ENCODE measurements around the gene DHX32.
"Not testable (repeated sequence)": the region's sequence is repeated elsewhere in the genome, so short reads cannot be mapped to it uniquely, and the experiment has no call there.

DHX32 gene

GRCh38 chr10:125895130-125896087, 14.3 kb upstream of the DHX32 start:
- peak; percentile 11 for DNase-seq

GRCh38 chr10:125894176-125894575, 13.1 kb upstream of the DHX32 start:
- not testable (repeated sequence) for DNase-seq

- DNase-seq = not testable (repeated sequence)
These were observed 11.3 kb upstream of the DHX32 start for GRCh38 chr10:125892402-125892801.

GRCh38 chr10:125889441-125889840, 8.3 kb upstream of the DHX32 start:
- DNase-seq = not testable (repeated sequence)

GRCh38 chr10:125886914-125887512, 5.9 kb upstream of the DHX32 start:
- DNase-seq = no peak

GRCh38 chr10:125883211-125883610, 2.1 kb upstream of the DHX32 start:
- no peak for DNase-seq

- no peak for DNase-seq
These were observed 1.5 kb upstream of the DHX32 start for GRCh38 chr10:125882596-125882995.

- no peak for DNase-seq
These were observed 373 bp downstream of the DHX32 start for GRCh38 chr10:125880719-125881118.

GRCh38 chr10:125878957-125879835, 1.9 kb downstream of the DHX32 start:
- DNase-seq = peak; percentile 11

- no peak for DNase-seq
These were observed 9.8 kb downstream of the DHX32 start for GRCh38 chr10:125871338-125871737.

GRCh38 chr10:125868372-125868975, 12.6 kb downstream of the DHX32 start:
- DNase-seq = no peak

- DNase-seq = no peak
These were observed 14.6 kb downstream of the DHX32 start for GRCh38 chr10:125866421-125867029.

- no peak for DNase-seq
These were observed 16.0 kb downstream of the DHX32 start for GRCh38 chr10:125865120-125865519.

GRCh38 chr10:125859128-125859817, 21.8 kb downstream of the DHX32 start:
- no peak for DNase-seq

- no peak for DNase-seq
These were observed 23.8 kb downstream of the DHX32 start for GRCh38 chr10:125857185-125857760.

- no peak for DNase-seq
These were observed 28.6 kb downstream of the DHX32 start for GRCh38 chr10:125852487-125852886.

GRCh38 chr10:125850766-125851731, 30.0 kb downstream of the DHX32 start:
- DNase-seq = no peak

GRCh38 chr10:125849448-125849847, 31.6 kb downstream of the DHX32 start:
- DNase-seq = no peak

- no peak for DNase-seq
These were observed 32.2 kb downstream of the DHX32 start for GRCh38 chr10:125848857-125849256.

GRCh38 chr10:125848371-125848770, 32.7 kb downstream of the DHX32 start:
- no peak for DNase-seq

All from GOT3 (cell line).